ENCODE measurements around the gene IGF1.

Gene IGF1

DNA sequence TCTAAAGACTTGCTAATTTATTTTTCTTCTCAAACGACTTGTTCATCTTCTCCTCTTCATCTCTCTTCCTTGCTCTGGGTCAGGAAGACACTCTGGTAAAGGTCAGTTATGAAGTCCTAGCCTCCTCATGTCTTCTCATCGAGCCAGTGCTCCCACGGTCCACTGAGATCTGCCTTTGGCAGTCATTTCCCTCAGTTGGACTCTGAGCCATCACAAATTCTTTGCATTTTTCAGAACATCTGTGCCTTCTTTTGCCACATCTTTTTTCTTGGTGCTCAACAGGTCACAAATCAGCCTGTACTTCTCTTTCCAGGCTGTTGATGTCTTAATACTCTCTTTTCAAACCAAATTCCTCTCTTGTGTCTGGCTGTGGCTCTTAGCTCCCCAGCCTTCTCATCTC lies 49.7 kb downstream of the IGF1 start:
- CTCF ChIA-PET, result no interaction called here

DNA sequence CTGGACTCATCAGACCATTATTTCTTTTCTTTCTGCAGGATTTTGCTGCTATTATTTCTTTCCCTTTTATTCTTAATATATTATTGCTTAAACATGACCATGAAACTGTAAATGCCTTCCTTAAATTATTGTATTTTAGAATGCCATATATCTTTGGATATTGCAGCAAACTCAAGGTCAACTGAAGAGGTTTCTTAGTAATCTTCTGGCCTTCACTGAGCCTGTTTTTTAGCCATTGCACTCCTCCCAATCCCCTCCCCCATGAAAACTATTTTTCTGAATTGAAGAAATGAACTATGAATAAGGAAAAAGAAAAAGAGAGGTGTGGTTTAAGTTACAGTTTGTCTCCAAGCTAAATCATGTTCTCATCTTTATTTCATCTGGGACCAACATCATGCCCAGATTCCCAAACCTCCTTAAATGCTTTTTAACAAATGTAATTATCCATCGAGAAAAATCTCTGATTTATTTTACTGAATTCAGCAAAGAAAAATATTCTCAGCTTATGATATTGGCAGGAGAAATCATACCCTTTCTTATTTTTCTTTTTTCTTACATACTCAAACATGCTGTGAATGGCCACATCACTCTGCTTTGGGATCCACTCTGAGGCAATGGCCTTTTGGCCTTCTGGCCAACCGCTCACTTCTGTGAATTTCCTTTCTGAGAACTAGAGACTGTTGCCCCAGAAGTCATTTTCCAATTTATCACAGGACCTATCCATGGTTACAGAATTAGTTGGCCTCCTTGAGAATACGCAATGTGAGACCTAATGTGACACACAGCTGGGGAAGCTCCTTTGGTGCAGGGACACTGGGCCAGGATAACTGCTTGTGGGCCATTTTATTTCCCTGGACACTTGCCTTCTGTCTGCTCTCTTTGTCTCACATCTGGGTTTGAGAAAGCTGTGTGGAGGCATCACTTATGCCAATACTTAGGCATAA lies 50.9 kb downstream of the IGF1 start:
- ChIA-PET CTCF (no interaction called here), POLR2A (ENCODE audit: low non-redundant PET) (no interaction called here)
- no peak for DNase-seq (ENCODE audit: low spot score)
- H3K27ac ChIP-seq, result no peak overlapping the region
- TF ChIP-seq, protein P1, sequence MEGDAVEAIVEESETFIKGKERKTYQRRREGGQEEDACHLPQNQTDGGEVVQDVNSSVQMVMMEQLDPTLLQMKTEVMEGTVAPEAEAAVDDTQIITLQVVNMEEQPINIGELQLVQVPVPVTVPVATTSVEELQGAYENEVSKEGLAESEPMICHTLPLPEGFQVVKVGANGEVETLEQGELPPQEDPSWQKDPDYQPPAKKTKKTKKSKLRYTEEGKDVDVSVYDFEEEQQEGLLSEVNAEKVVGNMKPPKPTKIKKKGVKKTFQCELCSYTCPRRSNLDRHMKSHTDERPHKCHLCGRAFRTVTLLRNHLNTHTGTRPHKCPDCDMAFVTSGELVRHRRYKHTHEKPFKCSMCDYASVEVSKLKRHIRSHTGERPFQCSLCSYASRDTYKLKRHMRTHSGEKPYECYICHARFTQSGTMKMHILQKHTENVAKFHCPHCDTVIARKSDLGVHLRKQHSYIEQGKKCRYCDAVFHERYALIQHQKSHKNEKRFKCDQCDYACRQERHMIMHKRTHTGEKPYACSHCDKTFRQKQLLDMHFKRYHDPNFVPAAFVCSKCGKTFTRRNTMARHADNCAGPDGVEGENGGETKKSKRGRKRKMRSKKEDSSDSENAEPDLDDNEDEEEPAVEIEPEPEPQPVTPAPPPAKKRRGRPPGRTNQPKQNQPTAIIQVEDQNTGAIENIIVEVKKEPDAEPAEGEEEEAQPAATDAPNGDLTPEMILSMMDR (conservative IDR thresholded peaks at IDR 0.05; ENCODE audit: low read depth), result no peak

More for the DNA sequence above, 49.7 kb downstream of the IGF1 start:
- POLR2A ChIA-PET (ENCODE audit: low non-redundant PET), result no interaction called here
- no peak overlapping the region for H3K27ac ChIP-seq
- no peak for DNase-seq (ENCODE audit: low spot score)
- TF ChIP-seq, protein P1 (conservative IDR thresholded peaks at IDR 0.05; ENCODE audit: low read depth), result no peak

DNA sequence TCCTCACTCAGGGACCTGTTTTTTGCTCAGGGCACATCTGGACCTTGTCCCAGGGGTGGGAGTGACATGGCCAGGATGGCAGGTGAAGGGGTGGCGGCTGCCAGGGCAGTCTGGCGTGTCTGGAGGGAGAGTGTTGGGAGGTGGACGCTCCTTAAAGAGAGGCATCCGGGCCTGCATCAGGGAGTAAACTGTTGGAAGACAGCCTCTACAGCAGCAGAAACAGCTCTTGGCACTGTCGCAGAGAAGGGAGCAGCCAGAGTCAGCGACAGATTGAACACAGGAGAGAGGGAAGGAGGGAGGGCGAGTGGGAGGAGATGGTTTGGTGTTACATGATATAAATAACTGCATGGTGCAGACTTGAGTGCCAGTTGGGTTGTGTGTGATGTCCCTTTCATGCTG lies 52.8 kb downstream of the IGF1 start:
- no peak for DNase-seq (ENCODE audit: low spot score)
- H3K27ac ChIP-seq, result peak overlapping the region; percentile 35; the same call in 1 of the 2 replicates
- TF ChIP-seq, protein P1 (conservative IDR thresholded peaks at IDR 0.05; ENCODE audit: low read depth), result no peak
- POLR2A ChIA-PET (ENCODE audit: low non-redundant PET), result no interaction called here
- CTCF ChIA-PET, result no interaction called here

DNA sequence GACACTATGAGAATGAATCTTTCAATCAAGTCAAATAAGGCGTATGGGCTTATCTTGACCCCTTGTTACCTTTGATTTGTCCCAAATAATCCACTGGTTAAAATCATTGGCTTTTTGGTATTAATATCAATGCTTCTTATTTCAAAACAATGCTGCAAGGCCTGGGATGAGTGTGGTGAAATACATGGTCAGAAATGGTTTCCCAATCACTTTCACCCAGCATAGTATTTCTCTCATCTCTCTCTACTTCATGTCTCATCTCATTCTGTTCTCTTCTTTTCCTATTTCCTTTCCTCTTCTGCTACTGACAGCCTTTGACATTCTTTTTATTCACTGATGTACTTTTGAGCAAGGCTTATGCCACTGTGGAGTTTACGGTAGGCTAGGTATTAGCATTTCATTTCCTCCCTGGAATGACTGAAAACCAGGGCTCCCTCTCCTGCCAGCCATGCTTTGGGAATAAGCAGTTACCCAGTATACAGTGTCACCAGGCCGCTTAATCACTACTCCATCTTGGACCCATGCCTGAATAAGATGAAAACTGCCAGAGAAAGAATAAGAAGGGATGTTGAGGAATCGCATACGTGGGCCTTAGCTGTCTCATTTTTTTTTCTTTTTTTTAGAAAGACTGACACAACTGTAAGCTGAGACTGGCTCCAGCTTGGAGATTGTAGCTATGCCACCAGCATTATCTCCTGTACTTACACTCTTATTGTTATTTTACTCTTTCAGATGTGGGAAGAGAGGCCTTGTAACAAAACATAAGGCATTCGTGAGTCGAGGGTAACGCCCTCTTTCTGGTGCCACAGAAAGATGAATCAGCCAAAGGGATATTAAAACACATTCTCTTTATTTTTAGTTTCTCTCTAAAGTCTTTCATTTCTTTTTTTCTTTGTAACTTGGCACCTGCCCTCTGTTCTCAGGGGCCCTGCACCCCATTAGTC lies 53.5 kb downstream of the IGF1 start:
- TF ChIP-seq, protein P1 (conservative IDR thresholded peaks at IDR 0.05; ENCODE audit: low read depth), result no peak
- peak overlapping the region; percentile 35; the same call in 1 of the 2 replicates for H3K27ac ChIP-seq
- no peak for DNase-seq (ENCODE audit: low spot score)
- ChIA-PET CTCF (interaction anchor here (0.6 kb wide), 1 partner anchor 54 kb away, joined by 3 read pairs; no protein-coding TSS in a partner anchor), POLR2A (ENCODE audit: low non-redundant PET) (no interaction called here)

DNA sequence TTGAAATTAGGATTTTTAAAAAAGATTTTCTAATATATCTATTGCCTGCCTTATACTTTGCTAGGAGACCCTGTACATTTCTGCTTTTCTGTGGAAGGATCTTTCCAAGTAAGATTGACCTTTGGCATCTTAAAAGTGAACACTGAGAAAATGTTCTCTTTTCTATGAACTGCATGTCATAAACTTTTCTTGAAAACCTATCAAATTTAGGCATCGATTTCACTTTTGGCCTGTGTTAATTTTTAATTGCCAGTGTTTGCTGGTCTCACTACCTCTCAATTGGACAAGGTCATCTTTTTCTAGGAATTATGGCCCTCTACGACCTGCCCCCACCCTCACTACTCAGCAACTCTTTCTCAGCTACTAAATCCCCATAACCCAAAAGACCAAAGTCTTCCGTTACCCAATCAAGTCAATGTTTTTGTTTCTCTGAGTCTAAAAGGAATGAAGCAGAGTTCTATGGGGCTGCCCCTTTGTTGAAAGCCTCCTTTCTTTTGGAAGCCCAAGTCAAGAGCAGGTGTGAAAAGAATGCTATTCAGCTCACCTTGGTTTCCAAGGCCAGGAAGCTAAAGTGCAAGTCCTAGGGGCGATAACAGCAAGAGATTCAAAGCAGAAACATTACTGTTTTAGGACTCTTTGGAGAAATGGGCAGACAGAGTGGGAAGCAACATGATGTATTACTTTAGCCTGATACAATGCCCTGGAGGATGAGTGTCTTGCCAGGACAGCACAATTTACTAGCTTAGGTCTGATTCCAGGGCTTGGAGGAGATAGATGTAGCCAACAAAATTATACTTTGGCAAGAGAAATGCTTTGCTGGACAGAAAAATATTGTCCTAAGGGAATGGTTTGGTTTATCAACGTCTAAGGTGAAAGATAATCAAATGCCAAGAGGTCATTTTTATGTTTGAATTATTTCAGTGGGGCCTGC lies 55.0 kb downstream of the IGF1 start:
- POLR2A ChIA-PET (ENCODE audit: low non-redundant PET), result no interaction called here
- no peak overlapping the region for H3K27ac ChIP-seq
- DNase-seq (ENCODE audit: low spot score), result no peak
- CTCF ChIA-PET, result interaction anchor here (0.5 to 0.6 kb wide), 2 partner anchors 56 to 985 kb away, joined by 3 to 5 read pairs; no protein-coding TSS in a partner anchor
- TF ChIP-seq, protein P1 (conservative IDR thresholded peaks at IDR 0.05; ENCODE audit: low read depth), result no peak
